ENCODE results near the gene CDC123.
"Not testable (repeated sequence)": the region's sequence is repeated elsewhere in the genome, so short reads cannot be mapped to it uniquely, and the experiment has no call there.

The CDC123 gene

GRCh38 chr10:12228851-12229250, 32.9 kb downstream of the CDC123 start:
- Histone ChIP-seq H3K18ac (ENCODE audit: low read length) (no peak overlapping the region), H2BK5ac (ENCODE audit: low read depth, low read length, poor library complexity) (no peak overlapping the region), H3K27ac (ENCODE audit: low read depth, low read length) (no peak overlapping the region), H3K4me3 (ENCODE audit: low read depth, low read length) (no peak overlapping the region), H2BK12ac (ENCODE audit: low read length) (no peak overlapping the region), H3K23ac (ENCODE audit: low read length) (no peak overlapping the region), H2BK120ac (ENCODE audit: insufficient read depth, low read length, poor library complexity) (no peak overlapping the region), H4K12ac (ENCODE audit: low read depth, low read length) (no peak overlapping the region), H3K4me2 (ENCODE audit: low read length) (no peak overlapping the region), H3K4me1 (ENCODE audit: control insufficient read depth in 1 of 2, insufficient read depth in 2 of 2, low read length in 2 of 2) (no peaks in the 10 kb centered on the region), H3K79me1 (ENCODE audit: low read length) (no peaks in the 10 kb centered on the region), H4K91ac (ENCODE audit: low read depth, low read length) (no peak overlapping the region), H4K8ac (ENCODE audit: low read depth, low read length) (no peak overlapping the region), H3K9me3 (ENCODE audit: insufficient read depth, low read depth, low read length) (peaks cover 5% of the 10 kb centered on the region), H3K79me2 (ENCODE audit: control insufficient read depth, insufficient read depth, low read length, poor library complexity) (no peaks in the 10 kb centered on the region), H3K27me3 (ENCODE audit: insufficient read depth, low read length) (no peaks in the 10 kb centered on the region), H2AFZ (ENCODE audit: insufficient read depth, low read length, poor library complexity) (no peak overlapping the region), H3K4ac (ENCODE audit: low read depth, low read length) (no peak overlapping the region), H2AK5ac (ENCODE audit: low read length) (no peak overlapping the region), H3K9ac (ENCODE audit: low read length) (no peak overlapping the region), H3K36me3 (ENCODE audit: control insufficient read depth in 1 of 2, insufficient read depth in 2 of 2, low read length in 2 of 2) (peaks cover 33 to 34% of the 10 kb centered on the region in 2 experiments), H3K14ac (ENCODE audit: low read length) (no peak overlapping the region)
- no CpG with 5 or more reads among the region's 11 CpGs for WGBS (ENCODE audit: extremely low coverage, insufficient coverage, insufficient read length)
- DNase-seq = peak; percentile 80 to 81

DNA sequence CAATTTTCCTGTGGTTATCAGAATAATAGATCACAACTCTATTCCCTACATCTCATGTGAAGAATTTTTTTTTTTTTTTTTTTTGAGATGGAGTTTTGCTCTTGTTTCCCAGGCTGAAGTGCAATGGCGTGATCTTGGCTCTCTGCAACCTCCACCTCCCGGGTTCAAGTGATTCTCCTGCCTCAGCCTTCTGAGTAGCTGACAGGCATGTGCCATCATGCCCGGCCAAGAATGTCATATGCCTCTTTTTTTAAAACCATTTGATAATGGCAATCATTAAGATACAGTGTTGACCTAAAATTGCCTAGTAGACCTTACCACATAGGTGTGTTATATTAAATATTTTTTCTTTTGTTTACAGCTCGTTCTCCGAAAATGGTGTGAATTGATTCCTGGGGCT, 38.7 kb downstream of the CDC123 start:
- H3K79me2 ChIP-seq (ENCODE audit: control insufficient read depth, insufficient read depth, low read length, poor library complexity); H3K4ac ChIP-seq (ENCODE audit: low read depth, low read length); H2BK120ac ChIP-seq (ENCODE audit: insufficient read depth, low read length, poor library complexity); H3K14ac ChIP-seq (ENCODE audit: low read length); H3K27me3 ChIP-seq (ENCODE audit: insufficient read depth, low read length); H4K91ac ChIP-seq (ENCODE audit: low read depth, low read length); H3K4me1 ChIP-seq (ENCODE audit: control insufficient read depth in 1 of 2, insufficient read depth in 2 of 2, low read length in 2 of 2); H4K8ac ChIP-seq (ENCODE audit: low read depth, low read length); H3K9me3 ChIP-seq (ENCODE audit: insufficient read depth, low read depth, low read length); H2BK5ac ChIP-seq (ENCODE audit: low read depth, low read length, poor library complexity); H3K23ac ChIP-seq (ENCODE audit: low read length); H2BK12ac ChIP-seq (ENCODE audit: low read length); H3K9ac ChIP-seq (ENCODE audit: low read length); H3K4me3 ChIP-seq (ENCODE audit: low read depth, low read length); H2AFZ ChIP-seq (ENCODE audit: insufficient read depth, low read length, poor library complexity); H3K79me1 ChIP-seq (ENCODE audit: low read length); H4K12ac ChIP-seq (ENCODE audit: low read depth, low read length); H3K18ac ChIP-seq (ENCODE audit: low read length); H3K4me2 ChIP-seq (ENCODE audit: low read length); H2AK5ac ChIP-seq (ENCODE audit: low read length); DNase-seq; H3K27ac ChIP-seq (ENCODE audit: low read depth, low read length): not testable (repeated sequence)
- peaks cover 27 to 28% of the 10 kb centered on the region in 2 experiments for H3K36me3 ChIP-seq (ENCODE audit: control insufficient read depth in 1 of 2, insufficient read depth in 2 of 2, low read length in 2 of 2)
- WGBS (ENCODE audit: extremely low coverage, insufficient coverage, insufficient read length) = no CpG with 5 or more reads among the region's 5 CpGs

GRCh38 chr10:12235116-12235694, 39.2 kb downstream of the CDC123 start:
- Histone ChIP-seq H4K12ac (ENCODE audit: low read depth, low read length) (no peak overlapping the region), H3K23ac (ENCODE audit: low read length) (no peak overlapping the region), H3K79me2 (ENCODE audit: control insufficient read depth, insufficient read depth, low read length, poor library complexity) (no peaks in the 10 kb centered on the region), H3K14ac (ENCODE audit: low read length) (no peak overlapping the region), H2BK12ac (ENCODE audit: low read length) (no peak overlapping the region), H3K18ac (ENCODE audit: low read length) (no peak overlapping the region), H3K4ac (ENCODE audit: low read depth, low read length) (no peak overlapping the region), H3K27ac (ENCODE audit: low read depth, low read length) (no peak overlapping the region), H2AK5ac (ENCODE audit: low read length) (no peak overlapping the region), H3K36me3 (ENCODE audit: control insufficient read depth in 1 of 2, insufficient read depth in 2 of 2, low read length in 2 of 2) (peaks cover 27 to 30% of the 10 kb centered on the region in 2 experiments), H3K9me3 (ENCODE audit: insufficient read depth, low read depth, low read length) (no peaks in the 10 kb centered on the region), H3K4me3 (ENCODE audit: low read depth, low read length) (no peak overlapping the region), H2BK5ac (ENCODE audit: low read depth, low read length, poor library complexity) (no peak overlapping the region), H3K79me1 (ENCODE audit: low read length) (no peaks in the 10 kb centered on the region), H4K8ac (ENCODE audit: low read depth, low read length) (no peak overlapping the region), H2AFZ (ENCODE audit: insufficient read depth, low read length, poor library complexity) (no peak overlapping the region), H4K91ac (ENCODE audit: low read depth, low read length) (no peak overlapping the region), H3K4me1 (ENCODE audit: control insufficient read depth in 1 of 2, insufficient read depth in 2 of 2, low read length in 2 of 2) (no peaks in the 10 kb centered on the region), H2BK120ac (ENCODE audit: insufficient read depth, low read length, poor library complexity) (no peak overlapping the region), H3K9ac (ENCODE audit: low read length) (no peak overlapping the region), H3K27me3 (ENCODE audit: insufficient read depth, low read length) (no peaks in the 10 kb centered on the region), H3K4me2 (ENCODE audit: low read length) (no peak overlapping the region)
- no CpG with 5 or more reads among the region's 3 CpGs for WGBS (ENCODE audit: extremely low coverage, insufficient coverage, insufficient read length)
- peak; percentile 87 to 95 for DNase-seq

GRCh38 chr10:12235796-12236195, 39.8 kb downstream of the CDC123 start:
- Histone ChIP-seq H3K4me2 (ENCODE audit: low read length) (no peak overlapping the region), H4K8ac (ENCODE audit: low read depth, low read length) (no peak overlapping the region), H3K79me2 (ENCODE audit: control insufficient read depth, insufficient read depth, low read length, poor library complexity) (no peaks in the 10 kb centered on the region), H2BK12ac (ENCODE audit: low read length) (no peak overlapping the region), H3K23ac (ENCODE audit: low read length) (no peak overlapping the region), H3K4me3 (ENCODE audit: low read depth, low read length) (no peak overlapping the region), H3K79me1 (ENCODE audit: low read length) (no peaks in the 10 kb centered on the region), H3K9me3 (ENCODE audit: insufficient read depth, low read depth, low read length) (no peaks in the 10 kb centered on the region), H2BK5ac (ENCODE audit: low read depth, low read length, poor library complexity) (no peak overlapping the region), H3K27me3 (ENCODE audit: insufficient read depth, low read length) (no peaks in the 10 kb centered on the region), H2AK5ac (ENCODE audit: low read length) (no peak overlapping the region), H2AFZ (ENCODE audit: insufficient read depth, low read length, poor library complexity) (no peak overlapping the region), H3K4me1 (ENCODE audit: control insufficient read depth in 1 of 2, insufficient read depth in 2 of 2, low read length in 2 of 2) (no peaks in the 10 kb centered on the region), H3K36me3 (ENCODE audit: control insufficient read depth in 1 of 2, insufficient read depth in 2 of 2, low read length in 2 of 2) (peaks cover 30 to 31% of the 10 kb centered on the region in 2 experiments), H3K14ac (ENCODE audit: low read length) (no peak overlapping the region), H4K12ac (ENCODE audit: low read depth, low read length) (no peak overlapping the region), H3K9ac (ENCODE audit: low read length) (no peak overlapping the region), H3K27ac (ENCODE audit: low read depth, low read length) (no peak overlapping the region), H3K4ac (ENCODE audit: low read depth, low read length) (no peak overlapping the region), H2BK120ac (ENCODE audit: insufficient read depth, low read length, poor library complexity) (no peak overlapping the region), H4K91ac (ENCODE audit: low read depth, low read length) (no peak overlapping the region), H3K18ac (ENCODE audit: low read length) (no peak overlapping the region)
- no CpG with 5 or more reads among the region's 4 CpGs for WGBS (ENCODE audit: extremely low coverage, insufficient coverage, insufficient read length)
- peak in 1 of 2 donors; percentile 65 for DNase-seq
